ENCODE data around the gene SH3GL1.

The SH3GL1 gene

GRCh38 chr19:4319067-4319718 lies 81.2 kb downstream of the SH3GL1 start:
- no peak for DNase-seq (ENCODE audit: low spot score)

- DNase-seq (ENCODE audit: low spot score), result no peak
Observed at GRCh38 chr19:4318460-4318859, 81.9 kb downstream of the SH3GL1 start.

- DNase-seq (ENCODE audit: low spot score), result no peak
Observed at GRCh38 chr19:4316956-4317355, 83.4 kb downstream of the SH3GL1 start.

GRCh38 chr19:4313847-4314490 lies 86.4 kb downstream of the SH3GL1 start:
- no peak for DNase-seq (ENCODE audit: low spot score)

Small RNA genes lying within 50 kb of the gene (small RNA-seq; reads per million reads assigned to genes)
- 0 reads per million in 2 experiments for gene MIR4746
